HG03175 (cell line): ENCODE measurements around the gene C9orf72.
"Not testable (repeated sequence)": the region's sequence is repeated elsewhere in the genome, so short reads cannot be mapped to it uniquely, and the experiment has no call there.

Experiments used
- ATAC-seq: cut with Tn5 transposase; IDR thresholded peaks from one replicate; pipeline ENCODE4 v1.9.1; 2021; ENCODE audit warnings: mild to moderate bottlenecking, moderate library complexity; ENCODE audit not compliant: unreplicated experiment

C9orf72 gene, protein sequence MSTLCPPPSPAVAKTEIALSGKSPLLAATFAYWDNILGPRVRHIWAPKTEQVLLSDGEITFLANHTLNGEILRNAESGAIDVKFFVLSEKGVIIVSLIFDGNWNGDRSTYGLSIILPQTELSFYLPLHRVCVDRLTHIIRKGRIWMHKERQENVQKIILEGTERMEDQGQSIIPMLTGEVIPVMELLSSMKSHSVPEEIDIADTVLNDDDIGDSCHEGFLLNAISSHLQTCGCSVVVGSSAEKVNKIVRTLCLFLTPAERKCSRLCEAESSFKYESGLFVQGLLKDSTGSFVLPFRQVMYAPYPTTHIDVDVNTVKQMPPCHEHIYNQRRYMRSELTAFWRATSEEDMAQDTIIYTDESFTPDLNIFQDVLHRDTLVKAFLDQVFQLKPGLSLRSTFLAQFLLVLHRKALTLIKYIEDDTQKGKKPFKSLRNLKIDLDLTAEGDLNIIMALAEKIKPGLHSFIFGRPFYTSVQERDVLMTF

DNA sequence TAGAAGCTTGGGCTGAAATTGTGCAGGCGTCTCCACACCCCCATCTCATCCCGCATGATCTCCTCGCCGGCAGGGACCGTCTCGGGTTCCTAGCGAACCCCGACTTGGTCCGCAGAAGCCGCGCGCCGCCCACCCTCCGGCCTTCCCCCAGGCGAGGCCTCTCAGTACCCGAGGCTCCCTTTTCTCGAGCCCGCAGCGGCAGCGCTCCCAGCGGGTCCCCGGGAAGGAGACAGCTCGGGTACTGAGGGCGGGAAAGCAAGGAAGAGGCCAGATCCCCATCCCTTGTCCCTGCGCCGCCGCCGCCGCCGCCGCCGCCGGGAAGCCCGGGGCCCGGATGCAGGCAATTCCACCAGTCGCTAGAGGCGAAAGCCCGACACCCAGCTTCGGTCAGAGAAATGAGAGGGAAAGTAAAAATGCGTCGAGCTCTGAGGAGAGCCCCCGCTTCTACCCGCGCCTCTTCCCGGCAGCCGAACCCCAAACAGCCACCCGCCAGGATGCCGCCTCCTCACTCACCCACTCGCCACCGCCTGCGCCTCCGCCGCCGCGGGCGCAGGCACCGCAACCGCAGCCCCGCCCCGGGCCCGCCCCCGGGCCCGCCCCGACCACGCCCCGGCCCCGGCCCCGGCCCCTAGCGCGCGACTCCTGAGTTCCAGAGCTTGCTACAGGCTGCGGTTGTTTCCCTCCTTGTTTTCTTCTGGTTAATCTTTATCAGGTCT is at the start of gene C9orf72:
C9orf72 (minus strand) TSS at position 564 of the 716 bp plus-strand sequence. CDS start 6,361 bp downstream, outside the sequence.
- peak; percentile 65 for ATAC-seq

DNA sequence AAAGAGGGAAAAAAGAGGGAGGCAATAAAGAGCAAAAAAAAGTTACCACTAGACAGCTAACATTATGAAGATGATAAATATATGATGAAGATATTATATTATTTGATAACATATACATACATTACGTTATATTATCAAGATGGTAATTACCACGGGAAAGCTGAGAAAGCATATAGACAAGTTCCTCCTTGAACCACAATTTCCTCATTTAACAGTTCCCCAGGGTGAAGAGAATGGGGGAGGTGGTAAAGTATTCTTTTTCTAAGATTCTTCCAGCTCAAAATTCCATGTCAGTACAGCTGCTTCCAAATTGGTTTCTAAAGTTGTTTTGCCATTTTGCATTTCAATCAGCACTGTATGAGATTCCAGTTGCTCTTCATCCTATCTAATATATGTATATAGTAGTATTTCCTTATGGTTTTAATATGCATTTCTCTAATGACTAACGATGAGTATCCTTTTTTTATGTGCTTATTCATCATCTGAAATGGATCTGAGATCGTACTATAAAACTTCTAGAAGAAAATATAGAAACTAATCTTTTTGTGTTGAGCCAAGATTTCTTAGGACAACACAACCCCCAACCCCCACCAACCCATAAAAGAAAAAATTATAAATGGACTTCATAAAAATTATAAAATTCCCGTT is 49.5 kb upstream of the C9orf72 start:
- ATAC-seq = no peak

DNA sequence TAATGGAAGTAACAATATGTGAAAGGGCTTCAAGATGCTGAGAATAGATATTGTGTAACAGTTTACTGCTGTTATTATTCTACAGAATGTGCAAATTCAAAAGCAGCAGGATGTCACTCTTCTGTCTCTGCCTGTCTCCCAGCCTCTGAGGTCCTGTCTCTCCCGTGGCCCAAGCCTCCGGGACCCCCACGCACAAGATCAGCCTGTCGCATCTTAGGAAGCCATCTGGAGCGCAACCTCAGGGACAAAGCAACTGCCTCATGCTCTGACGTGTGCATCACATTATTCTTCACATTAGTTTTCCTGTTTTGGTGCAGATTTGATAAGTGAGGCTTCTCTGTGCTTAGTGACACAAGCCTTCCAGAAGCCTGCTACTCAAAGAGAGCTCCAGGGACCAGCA is 46.5 kb upstream of the C9orf72 start:
- no peak for ATAC-seq

DNA sequence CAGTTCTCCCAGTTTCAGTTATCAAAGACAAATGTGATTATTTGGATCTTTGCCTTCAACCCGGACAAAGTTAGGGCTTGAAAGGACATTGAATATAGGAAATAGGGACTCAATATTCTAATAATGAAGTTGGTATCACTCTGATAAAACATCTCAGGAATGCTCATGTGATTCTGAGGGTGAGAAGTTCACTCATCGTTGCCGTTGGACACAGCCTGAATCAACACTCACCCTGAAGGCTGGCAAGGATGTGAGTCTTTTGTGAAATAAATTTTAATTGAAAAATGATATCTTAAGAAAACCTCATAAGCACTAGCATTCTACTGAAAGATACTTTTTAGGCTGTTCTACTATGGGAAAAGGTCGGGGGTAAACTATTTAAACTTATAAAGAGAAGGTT is 44.8 kb upstream of the C9orf72 start:
- no peak for ATAC-seq

DNA sequence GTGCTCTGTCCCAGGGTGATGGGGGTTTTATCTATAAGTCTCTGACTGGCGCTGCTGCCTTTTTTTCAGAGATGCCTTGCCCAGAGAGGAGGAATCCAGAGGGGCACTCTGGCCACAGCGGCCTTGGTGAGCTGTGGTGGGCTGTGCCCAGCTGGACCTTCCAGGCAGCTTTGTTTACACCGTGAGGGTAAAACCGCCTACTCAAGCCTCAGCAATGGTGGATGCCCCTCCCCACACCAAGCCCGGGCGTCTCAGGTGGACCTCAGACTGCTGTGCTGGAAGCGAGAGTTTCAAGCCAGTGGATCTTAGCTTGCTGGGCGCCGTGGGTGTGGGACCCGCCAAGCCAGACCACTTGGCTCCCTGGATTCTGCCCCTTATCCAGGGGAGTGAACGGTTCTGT is 41.3 kb upstream of the C9orf72 start:
- no peak for ATAC-seq

DNA sequence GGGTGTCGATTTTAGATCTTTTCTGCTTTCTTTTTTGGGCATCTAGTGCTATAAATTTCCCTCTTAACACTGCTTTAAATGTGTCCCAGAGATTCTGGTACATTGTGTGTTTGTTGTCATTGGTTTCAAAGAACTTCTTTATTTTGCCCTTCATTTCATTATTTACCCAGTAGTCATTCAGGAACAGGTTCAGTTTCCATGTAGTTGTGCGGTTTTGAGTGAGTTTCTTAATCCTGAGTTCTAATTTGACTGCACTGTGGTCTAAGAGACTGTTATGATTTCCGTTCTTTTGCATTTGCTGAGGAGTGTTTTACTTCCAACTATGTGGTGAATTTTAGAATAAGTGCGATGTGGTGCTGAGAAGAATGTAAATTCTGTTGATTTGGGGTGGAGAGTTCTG is 38.8 kb upstream of the C9orf72 start:
- ATAC-seq = not testable (repeated sequence)

DNA sequence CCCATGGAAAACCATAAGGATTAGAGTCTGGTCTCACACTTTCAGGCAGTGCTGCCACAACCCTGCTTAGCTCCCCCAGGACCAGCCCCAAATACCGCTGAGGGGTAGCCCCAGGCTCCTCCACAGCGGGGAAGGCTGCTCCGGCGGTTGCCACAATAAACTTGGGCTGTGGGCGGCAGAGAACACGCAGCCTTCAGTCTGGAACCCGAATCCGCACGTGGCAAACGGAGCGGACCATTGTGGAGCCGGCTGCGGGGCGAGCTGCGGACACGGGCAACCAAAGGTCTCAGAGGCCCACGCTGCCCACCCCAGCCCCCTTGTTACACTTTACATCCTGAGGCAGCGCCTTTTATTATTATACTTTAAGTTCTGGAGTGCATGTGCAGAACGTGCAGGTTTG is 37.3 kb upstream of the C9orf72 start:
- no peak for ATAC-seq

DNA sequence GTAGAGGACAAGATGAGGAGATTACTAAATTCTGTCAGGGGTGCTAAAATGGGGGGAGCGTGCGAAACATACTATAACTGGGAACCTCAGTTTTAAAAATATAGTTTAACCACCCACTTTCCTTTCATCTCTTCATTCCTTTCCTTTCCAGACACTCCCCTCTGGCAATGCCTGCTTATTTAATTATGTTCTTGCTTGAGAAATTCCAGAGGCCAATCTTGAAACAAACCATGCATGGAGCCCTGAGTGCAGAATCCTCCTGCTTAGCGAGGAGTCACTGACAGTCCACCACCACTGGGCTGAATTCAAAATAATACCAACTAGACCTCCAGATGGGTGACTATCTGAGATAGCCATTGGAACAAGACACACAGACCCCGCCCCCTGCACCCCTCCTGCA is 29.7 kb upstream of the C9orf72 start:
- no peak for ATAC-seq

DNA sequence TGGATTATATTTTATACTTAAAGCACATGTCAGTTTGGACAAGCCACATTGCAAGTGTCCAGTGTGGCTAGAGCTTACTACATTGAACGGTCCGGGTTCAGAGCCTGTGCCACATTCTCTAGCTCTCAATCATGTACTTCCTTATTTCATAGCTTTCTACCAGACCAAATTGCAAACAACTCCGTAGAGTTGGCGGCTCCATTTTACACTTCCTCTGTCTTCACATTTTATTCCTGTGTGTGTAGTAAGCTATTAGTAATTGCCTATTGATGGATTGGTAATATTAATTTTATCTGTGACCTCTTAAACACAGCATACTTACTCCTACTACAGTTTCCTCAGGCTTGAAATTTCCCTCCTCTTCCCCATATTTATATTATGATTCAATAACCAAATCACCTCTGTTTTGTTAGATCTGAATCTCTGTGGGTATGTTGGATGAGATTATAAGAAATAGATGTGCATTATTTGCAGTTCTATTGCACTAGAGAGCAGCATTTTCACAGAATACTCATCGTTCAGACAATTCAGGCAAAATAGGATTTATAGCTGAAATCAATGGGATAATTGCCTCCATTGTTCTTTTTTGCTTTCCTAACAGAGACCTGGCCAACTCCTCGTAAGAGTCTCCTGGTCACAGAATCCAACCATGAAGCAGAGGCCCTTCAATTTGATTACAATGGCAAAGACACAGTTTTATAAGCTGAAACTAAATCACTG is 29.0 kb upstream of the C9orf72 start:
- ATAC-seq = no peak

DNA sequence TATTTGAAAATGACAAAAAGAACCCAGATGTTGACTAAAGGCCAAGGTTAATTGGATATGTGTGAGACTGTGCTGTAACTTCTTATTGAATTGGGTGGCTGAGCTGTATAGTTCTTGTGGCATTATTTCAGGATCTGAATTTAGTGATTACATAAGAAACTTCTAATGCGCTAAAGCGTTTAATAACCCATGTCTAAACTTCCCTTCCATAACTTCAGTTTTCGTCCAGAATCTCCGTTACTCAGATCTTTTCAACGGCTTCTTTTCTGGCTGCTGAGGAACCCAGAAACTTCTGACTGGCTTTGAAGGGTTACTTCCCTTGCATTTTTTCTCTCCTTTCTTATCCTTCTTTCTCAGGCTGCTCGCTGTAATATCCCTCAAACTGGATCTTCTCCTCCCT is 28.1 kb upstream of the C9orf72 start:
- ATAC-seq = no peak

DNA sequence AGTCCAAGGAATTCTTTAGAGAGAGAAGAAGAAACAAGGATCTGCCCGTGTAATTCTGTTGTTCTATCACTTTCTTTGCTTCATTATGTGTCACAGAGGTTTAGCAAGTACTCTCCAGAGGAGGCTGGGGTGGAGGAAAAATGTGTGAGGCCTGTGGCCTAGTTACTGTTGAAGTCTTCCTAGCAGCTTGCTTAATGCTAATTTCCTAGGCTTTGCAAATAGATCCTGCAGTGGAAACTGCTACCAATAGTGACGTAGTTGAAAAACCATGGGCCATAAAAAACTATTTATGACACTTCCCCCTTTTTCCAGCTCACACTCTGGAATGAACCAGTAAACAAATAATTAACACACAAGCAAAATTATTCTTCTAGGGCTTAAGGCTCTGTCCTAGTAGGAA is 27.0 kb upstream of the C9orf72 start:
- ATAC-seq = no peak

DNA sequence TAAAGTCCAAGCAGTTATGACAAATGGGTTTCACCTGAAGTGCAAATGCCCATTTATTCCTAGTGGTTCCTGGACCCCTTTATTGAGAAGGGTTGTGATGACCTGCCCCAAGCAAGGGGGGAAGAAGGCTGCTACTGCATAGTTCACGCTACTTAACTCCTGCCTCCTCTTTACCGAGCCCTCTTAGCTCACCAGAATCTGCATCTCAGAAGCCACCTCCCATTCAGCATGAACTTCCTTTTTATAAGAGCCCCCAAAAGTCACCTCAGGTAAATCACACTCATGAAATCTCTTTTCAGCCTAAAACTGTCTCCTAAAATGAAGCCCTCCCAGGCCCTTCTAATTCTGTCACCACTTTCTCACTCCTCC is 26.6 kb upstream of the C9orf72 start:
- ATAC-seq = no peak

DNA sequence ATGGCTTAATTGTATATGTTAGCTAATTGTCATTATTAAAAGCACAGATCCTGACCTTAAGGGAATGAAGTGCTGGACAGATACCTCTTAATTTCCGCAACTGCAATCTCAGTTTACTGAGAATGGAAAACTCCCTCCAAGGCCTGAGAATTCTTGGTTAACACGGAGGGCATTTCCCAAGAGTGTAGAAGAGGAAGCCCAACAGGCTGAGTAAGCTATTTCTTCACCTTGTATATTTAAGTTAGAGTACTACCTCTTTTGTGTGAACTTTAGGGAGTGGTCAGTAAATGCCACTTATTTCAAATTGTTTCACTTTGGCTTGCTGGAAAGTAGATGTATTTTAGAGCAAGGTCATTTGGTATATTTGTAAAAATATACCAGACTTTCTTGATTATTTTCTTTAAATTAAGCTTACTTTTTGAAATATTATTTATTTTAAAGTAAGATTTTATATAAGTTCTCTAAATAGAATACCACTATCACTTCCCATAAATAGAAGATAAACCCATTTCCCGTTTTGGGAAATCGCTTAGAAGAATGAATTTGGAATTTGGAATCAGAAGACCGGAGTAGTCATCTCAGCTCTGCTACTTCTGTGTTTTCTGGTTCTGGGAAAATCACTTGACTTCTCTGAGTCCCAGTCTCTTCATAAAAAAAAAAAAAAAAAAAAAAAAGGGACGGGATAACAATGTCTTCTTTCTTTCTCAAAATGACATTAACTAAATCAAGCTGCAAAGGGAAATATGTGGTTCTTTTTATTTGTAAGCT is 26.0 kb upstream of the C9orf72 start:
- ATAC-seq = no peak

DNA sequence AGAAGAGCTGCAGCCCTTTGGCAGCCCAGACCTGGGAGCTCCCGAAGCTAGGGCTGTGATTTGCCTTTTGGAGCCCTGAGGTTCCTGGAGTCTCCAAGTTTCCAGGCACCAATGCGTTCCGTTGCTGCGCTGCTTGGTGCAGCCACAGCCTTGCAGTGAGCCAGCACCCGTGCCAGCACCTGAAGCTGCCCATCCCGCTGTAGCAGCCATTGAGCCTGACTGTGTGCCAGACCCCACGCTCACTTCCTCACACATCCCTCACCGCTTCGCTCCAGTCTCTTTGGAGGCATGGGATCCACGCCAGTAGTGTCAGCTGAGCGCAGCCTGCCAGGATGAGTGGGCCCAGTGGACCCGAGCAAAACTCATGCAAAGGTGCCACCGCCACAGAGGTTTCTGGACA is 22.5 kb upstream of the C9orf72 start:
- ATAC-seq = no peak

DNA sequence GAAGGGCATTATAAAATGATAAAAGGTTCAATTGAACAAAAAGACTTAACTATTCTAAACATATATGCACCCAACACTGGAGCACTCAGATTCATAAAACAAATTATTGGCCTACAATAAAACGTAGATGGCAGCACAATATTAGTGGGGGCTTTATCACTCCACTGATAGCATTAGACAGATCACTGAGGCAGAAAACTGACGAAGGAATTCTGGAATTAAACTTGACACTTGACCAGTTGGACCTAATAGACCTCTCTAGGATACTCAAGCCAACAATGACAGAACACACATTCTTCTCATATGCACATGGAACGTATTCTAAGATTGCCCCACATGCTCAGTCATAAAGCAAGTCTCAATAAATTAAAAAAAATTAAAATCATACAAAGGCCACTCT is 18.4 kb upstream of the C9orf72 start:
- ATAC-seq = no peak

DNA sequence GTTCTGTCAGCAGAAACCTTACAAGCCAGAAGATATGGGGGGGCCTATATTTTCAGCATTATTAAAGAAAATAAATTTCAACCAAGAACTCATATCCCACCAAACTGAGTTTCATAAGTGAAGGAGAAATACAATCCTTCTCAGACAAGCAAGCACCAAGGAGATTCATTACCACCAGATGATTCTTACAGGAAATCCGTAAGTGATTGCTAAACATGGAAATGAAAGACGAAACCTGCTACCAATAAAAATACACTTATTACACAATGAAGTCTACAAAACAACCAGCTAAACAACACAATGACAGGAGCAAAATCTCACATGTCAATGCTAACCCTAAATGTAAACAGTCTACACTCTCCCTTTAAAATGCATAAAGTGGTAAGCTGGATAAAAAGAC is 17.8 kb upstream of the C9orf72 start:
- ATAC-seq = no peak

DNA sequence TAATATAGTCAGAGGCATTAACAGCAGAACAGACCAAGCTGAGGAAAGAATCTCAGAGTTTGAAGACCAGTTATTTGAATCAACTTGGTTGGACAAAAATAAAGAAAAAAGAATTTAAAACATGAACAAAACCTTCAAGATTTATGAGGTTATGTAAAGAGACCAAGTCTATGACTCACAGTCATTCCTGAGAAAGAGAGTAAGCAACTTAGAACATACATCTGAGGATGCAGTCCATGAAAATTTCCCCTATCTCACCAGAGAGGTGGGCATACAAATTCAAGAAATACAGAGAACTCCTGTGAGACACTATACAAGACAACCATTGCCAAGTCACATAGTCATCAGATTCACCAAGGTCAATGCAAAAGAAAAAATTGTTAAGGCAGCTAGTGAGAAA is 17.4 kb upstream of the C9orf72 start:
- no peak for ATAC-seq

DNA sequence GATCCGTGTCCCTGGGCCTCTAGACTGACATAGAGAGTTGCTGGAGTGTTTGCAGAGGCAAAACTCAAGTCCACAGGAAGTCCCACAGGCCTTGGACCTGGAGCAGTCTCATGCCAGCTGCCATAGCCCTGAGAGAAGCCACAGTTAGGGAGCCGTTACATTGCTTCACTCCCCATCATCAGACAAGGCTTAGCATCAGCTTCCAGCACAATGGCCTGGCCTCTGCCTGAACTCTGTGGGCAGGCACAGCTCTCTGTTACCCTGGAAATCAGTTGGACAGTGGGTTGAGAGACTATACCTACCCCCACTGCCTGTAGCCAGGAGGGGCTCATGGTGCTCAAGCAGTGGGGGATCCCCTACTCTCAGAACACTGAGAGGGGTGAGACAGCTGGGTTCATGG is 16.2 kb upstream of the C9orf72 start:
- ATAC-seq = no peak

DNA sequence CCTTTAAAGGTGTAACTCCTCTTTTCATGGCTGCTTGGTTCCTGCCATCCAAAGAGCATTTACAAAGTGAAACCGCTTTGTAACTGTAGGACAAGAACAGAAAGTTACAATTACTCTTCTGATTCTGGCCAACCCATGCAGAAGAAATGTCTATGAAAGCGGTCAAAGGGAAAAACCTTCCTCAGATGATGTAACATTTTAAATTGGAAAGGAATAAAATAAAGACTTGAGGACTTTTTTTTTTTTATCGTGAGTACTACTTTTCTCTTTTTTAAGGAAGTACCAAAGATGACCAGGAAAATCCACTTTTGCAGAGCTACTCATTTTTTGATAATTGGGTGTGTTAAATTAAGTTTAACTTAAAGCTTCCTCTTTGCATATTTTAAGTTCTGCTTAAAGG is 13.0 kb upstream of the C9orf72 start:
- ATAC-seq = no peak

DNA sequence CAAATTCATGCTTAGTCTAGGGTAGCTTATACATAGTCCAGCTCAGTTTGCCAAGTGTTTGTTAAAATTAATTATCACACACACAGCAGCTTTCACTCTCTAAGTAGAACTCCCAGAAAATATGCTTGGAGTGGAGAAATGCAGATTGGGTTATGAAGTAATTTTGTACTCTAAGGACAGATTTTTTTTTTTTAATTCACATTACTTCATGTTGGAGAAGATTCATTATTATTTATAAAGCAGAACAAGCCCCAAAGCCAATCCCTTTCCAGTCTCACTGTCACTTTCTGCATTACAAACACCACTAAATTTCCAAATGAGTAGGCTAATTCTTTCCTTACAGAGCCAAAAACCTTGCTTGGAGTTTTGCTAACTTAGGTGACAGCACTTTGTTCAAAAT is 11.7 kb upstream of the C9orf72 start:
- no peak for ATAC-seq
